Astrocyte (in vitro differentiated cells and primary cell): Measurements from ENCODE around the gene COQ10B. TPM values are rescaled to one million over a fixed set of nuclear protein-coding genes. Genes with fewer than 3 reads are reported as not detected.

ENCODE experiments used
- DNase-seq: peaks from one replicate; pipeline ENCODE4 v3.0.0-alpha.2; 2010; ENCODE audit warnings: low read depth
- FAIRE-seq: peaks from 2 replicates; lab custom pipeline; 2011; peaks lifted over from hg19 to GRCh38; lab: Jason Lieb, UNC
- H2AFZ ChIP-seq: 2 replicates; pipeline ENCODE4 v1.6.0; 2012; ENCODE audit warnings: low read depth, low read length, inconsistent platforms
- H3K27ac ChIP-seq: 2 replicates; pipeline ENCODE4 v1.5.1; 2011; ENCODE audit warnings: low read depth, low read length, inconsistent platforms
- H3K27me3 ChIP-seq: 2 replicates; pipeline ENCODE4 v1.6.0; 2011; ENCODE audit warnings: low read length, inconsistent platforms; ENCODE audit not compliant: insufficient read depth
- H3K36me3 ChIP-seq: 2 replicates; pipeline ENCODE4 v1.5.1; 2011; ENCODE audit warnings: low read length, inconsistent platforms; ENCODE audit not compliant: insufficient read depth
- H3K4me1 ChIP-seq: 2 replicates; pipeline ENCODE4 v1.5.1; 2011; ENCODE audit warnings: low read length, inconsistent platforms; ENCODE audit not compliant: insufficient read depth
- H3K4me2 ChIP-seq: 2 replicates; pipeline ENCODE4 v1.6.0; 2012; ENCODE audit warnings: low read length, inconsistent platforms
- H3K4me3 ChIP-seq: 2 replicates; pipeline ENCODE4 v1.5.1; 2011; ENCODE audit warnings: low read depth, mild to moderate bottlenecking, low read length, inconsistent platforms; ENCODE audit not compliant: insufficient read depth
- H3K79me2 ChIP-seq: 2 replicates; pipeline ENCODE4 v1.6.0; 2012; ENCODE audit warnings: mild to moderate bottlenecking, low read length, inconsistent platforms; ENCODE audit not compliant: insufficient read depth
- H3K9ac ChIP-seq: 2 replicates; pipeline ENCODE4 v1.6.0; 2012; ENCODE audit warnings: mild to moderate bottlenecking, low read length, inconsistent platforms
- H3K9me3 ChIP-seq: 2 replicates; pipeline ENCODE4 v1.5.1; 2012; ENCODE audit warnings: low read depth, mild to moderate bottlenecking, low read length, inconsistent platforms; ENCODE audit not compliant: insufficient read depth
- H4K20me1 ChIP-seq: 2 replicates; pipeline ENCODE4 v1.6.0; 2012; ENCODE audit warnings: low read length, inconsistent platforms; ENCODE audit not compliant: insufficient read depth
- H3K27ac Mint-ChIP-seq: one replicate; pipeline ENCODE4 v1.8.0; 2021; ENCODE audit warnings: mild to moderate bottlenecking, mixed read lengths; ENCODE audit not compliant: unreplicated experiment
- H3K27me3 Mint-ChIP-seq: one replicate; pipeline ENCODE4 v1.8.0; 2021; ENCODE audit warnings: low read depth, mixed read lengths; ENCODE audit not compliant: unreplicated experiment
- H3K36me3 Mint-ChIP-seq: one replicate; pipeline ENCODE4 v1.8.0; 2021; ENCODE audit warnings: low read depth, mixed read lengths; ENCODE audit not compliant: unreplicated experiment
- H3K4me1 Mint-ChIP-seq: one replicate; pipeline ENCODE4 v1.8.0; 2021; ENCODE audit warnings: low read depth, mixed read lengths; ENCODE audit not compliant: unreplicated experiment
- H3K4me3 Mint-ChIP-seq: one replicate; pipeline ENCODE4 v1.8.0; 2021; ENCODE audit warnings: mild to moderate bottlenecking, moderate library complexity, mixed read lengths; ENCODE audit not compliant: unreplicated experiment
- H3K9me3 Mint-ChIP-seq: one replicate; pipeline ENCODE4 v1.8.0; 2021; ENCODE audit warnings: mild to moderate bottlenecking, mixed read lengths; ENCODE audit not compliant: unreplicated experiment
- EZH2 ChIP-seq: IDR thresholded peaks from 2 replicates; pipeline ENCODE4 v1.6.1; 2012; ENCODE audit warnings: mild to moderate bottlenecking, low read length, inconsistent platforms; ENCODE audit not compliant: insufficient read depth
- total RNA-seq: library from RNA; stranded (reverse); gene quantifications from 2 replicates; pipeline ENCODE4 v1.2.1, GENCODE V29; 2021
- TF ChIP-seq, protein P1 (sequence below): IDR thresholded peaks from 2 replicates; pipeline ENCODE4 v1.5.1; 2011; ENCODE audit warnings: low read depth, mild to moderate bottlenecking, inconsistent platforms, low read length, moderate library complexity; ENCODE audit not compliant: insufficient read depth

Gene COQ10B
- total RNA-seq, 1 donor from 2014 or later: 46.0 TPM

DNA sequence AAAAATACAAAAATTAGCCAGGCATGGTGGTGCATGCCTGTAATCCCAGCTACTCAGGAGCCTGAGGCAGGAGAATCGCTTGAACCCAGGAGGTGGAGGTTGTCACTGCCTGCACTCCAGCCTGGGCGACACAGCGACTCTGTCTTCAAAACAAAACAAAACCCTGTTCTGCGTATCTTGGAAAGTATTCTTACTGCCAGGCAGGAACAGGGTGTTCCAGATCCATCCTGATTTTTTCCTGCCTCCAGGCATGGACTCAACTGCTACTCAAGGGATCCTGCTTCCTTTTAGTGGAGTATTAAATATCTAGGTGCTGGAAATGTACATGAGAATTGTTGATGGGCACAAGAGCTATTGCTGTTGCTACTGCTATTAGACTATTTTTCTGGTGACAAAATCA is 34.0 kb downstream of the COQ10B start:
- no peak for FAIRE-seq
- Mint-ChIP-seq H3K27me3 (no peaks in the 10 kb centered on the region), H3K4me3 (no peak overlapping the region), H3K4me1 (peaks cover 2% of the 10 kb centered on the region), H3K27ac (no peak overlapping the region), H3K9me3 (peaks cover 13% of the 10 kb centered on the region), H3K36me3 (peaks cover 27% of the 10 kb centered on the region)
- Histone ChIP-seq H3K4me1 (no peaks in the 10 kb centered on the region), H3K9ac (no peak overlapping the region), H3K27me3 (no peaks in the 10 kb centered on the region), H3K79me2 (peaks cover 3% of the 10 kb centered on the region), H3K4me2 (no peak overlapping the region), H4K20me1 (peaks cover 18% of the 10 kb centered on the region), H3K9me3 (no peaks in the 10 kb centered on the region), H3K36me3 (peaks cover 47% of the 10 kb centered on the region), H3K27ac (no peak overlapping the region), H3K4me3 (no peak overlapping the region), H2AFZ (no peak overlapping the region)
- no peak for TF ChIP-seq EZH2
- TF ChIP-seq, protein P1, sequence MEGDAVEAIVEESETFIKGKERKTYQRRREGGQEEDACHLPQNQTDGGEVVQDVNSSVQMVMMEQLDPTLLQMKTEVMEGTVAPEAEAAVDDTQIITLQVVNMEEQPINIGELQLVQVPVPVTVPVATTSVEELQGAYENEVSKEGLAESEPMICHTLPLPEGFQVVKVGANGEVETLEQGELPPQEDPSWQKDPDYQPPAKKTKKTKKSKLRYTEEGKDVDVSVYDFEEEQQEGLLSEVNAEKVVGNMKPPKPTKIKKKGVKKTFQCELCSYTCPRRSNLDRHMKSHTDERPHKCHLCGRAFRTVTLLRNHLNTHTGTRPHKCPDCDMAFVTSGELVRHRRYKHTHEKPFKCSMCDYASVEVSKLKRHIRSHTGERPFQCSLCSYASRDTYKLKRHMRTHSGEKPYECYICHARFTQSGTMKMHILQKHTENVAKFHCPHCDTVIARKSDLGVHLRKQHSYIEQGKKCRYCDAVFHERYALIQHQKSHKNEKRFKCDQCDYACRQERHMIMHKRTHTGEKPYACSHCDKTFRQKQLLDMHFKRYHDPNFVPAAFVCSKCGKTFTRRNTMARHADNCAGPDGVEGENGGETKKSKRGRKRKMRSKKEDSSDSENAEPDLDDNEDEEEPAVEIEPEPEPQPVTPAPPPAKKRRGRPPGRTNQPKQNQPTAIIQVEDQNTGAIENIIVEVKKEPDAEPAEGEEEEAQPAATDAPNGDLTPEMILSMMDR: no peak
- DNase-seq: no peak

DNA sequence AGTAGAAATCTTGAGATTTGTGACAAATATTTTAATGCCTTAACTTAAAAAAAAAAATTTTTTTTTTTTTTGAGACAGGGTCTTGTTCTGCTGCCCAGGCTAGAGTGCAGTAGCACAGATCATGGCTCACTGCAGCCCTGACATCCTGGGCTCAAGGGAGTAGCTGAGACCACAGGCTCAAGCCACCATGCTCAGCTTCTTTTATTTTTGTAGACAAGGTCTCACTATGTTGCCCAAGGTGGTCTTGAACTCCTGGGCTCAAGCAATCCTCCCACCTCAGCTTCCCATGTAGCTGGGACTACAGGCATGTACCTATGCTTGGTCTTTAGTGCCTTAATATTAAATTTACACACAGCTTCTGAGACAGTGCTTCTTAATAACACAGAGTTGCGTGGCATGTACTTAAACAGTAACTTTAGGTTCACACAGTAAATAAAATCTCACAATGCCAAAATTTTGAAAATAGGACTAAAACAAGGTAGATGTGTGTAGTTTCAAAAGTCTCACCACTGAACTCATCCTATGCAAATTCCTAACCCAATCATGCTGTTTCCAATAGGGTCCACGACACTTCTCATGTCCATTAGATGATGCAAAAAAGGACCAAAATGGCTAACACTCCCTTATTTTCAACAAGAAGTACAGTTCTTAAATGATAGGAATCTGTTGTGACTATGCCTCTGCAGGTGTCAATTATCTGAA is 42.2 kb downstream of the COQ10B start:
- peak overlapping the region; percentile 85 for H3K4me2 ChIP-seq
- peaks cover 58% of the 10 kb centered on the region for H4K20me1 ChIP-seq
- TF ChIP-seq, protein P1: no peak
- no peak for TF ChIP-seq EZH2
- FAIRE-seq (no peak), DNase-seq (no peak)
- peaks cover 6% of the 10 kb centered on the region for H3K4me1 ChIP-seq
- no peak overlapping the region for H2AFZ ChIP-seq
- H3K9ac ChIP-seq: no peak overlapping the region
- Mint-ChIP-seq H3K27me3 (no peaks in the 10 kb centered on the region), H3K27ac (no peak overlapping the region), H3K4me1 (peaks cover 27% of the 10 kb centered on the region), H3K4me3 (peak overlapping the region; percentile 69), H3K36me3 (peaks cover 21% of the 10 kb centered on the region), H3K9me3 (no peaks in the 10 kb centered on the region)
- H3K79me2 ChIP-seq: peaks cover 67% of the 10 kb centered on the region
- H3K4me3 ChIP-seq: no peak overlapping the region
- peaks cover 55% of the 10 kb centered on the region for H3K36me3 ChIP-seq
- no peaks in the 10 kb centered on the region for H3K9me3 ChIP-seq
- no peak overlapping the region for H3K27ac ChIP-seq
- no peaks in the 10 kb centered on the region for H3K27me3 ChIP-seq

DNA sequence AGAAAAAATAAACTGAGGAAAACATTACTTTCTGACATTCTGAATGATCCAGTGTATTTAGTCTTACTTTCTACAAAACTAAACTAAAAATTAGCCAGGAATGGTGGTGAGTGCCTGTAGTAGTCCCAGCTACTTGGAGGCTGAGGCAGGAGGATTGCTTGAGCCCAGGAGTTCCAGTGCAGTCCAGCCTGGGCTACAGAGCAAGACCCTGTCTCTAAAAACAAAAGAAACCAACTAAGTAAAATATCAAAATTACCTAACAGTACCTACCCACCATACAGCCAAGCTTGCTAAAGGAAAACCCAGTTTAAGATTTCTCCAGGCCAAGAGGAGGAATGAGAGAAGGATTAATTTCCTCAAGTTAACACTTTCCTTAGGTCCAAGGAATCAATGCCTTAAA is 43.3 kb downstream of the COQ10B start:
- H3K79me2 ChIP-seq: peaks cover 78% of the 10 kb centered on the region
- H3K4me1 ChIP-seq: peaks cover 6% of the 10 kb centered on the region
- peak overlapping the region; percentile 85 for H3K4me2 ChIP-seq
- no peak overlapping the region for H3K27ac ChIP-seq
- no peak overlapping the region for H2AFZ ChIP-seq
- Mint-ChIP-seq H3K27me3 (no peaks in the 10 kb centered on the region), H3K9me3 (no peaks in the 10 kb centered on the region), H3K36me3 (peaks cover 18% of the 10 kb centered on the region), H3K4me1 (peaks cover 27% of the 10 kb centered on the region), H3K27ac (no peak overlapping the region), H3K4me3 (peak overlapping the region; percentile 95)
- H3K27me3 ChIP-seq: no peaks in the 10 kb centered on the region
- H3K9ac ChIP-seq: no peak overlapping the region
- no peak for FAIRE-seq
- TF ChIP-seq, protein P1: no peak
- TF ChIP-seq EZH2: no peak
- H3K36me3 ChIP-seq: peaks cover 46% of the 10 kb centered on the region
- peak overlapping the region; percentile 8 for H3K4me3 ChIP-seq
- peaks cover 59% of the 10 kb centered on the region for H4K20me1 ChIP-seq
- no peaks in the 10 kb centered on the region for H3K9me3 ChIP-seq
- DNase-seq: no peak
